HEK293T (cell line): ENCODE measurements around the gene ISM1.

Source experiments
- CTCF ChIA-PET: fragments of 350-600 bp; formaldehyde crosslinking; extraction: SDS; loops from one replicate; lab custom pipeline; 2021; ENCODE audit warnings: antibody characterized with exemption, inconsistent platforms; lab: Yijun Ruan, JAX
- POLR2A ChIA-PET: fragments of 350-600 bp; formaldehyde crosslinking; extraction: SDS; loops from one replicate; lab custom pipeline; 2020; ENCODE audit warnings: antibody characterized with exemption, inconsistent platforms; lab: Yijun Ruan, JAX
- DNase-seq: peaks from one replicate; pipeline ENCODE4 v3.0.0; 2012; ENCODE audit warnings: mixed read lengths; ENCODE audit errors: extremely low spot score
- ARNT ChIP-seq: fragments of 450-650 bp; IDR thresholded peaks from 2 replicates; pipeline ENCODE4 v1.6.1; 2017; ENCODE audit warnings: mild to moderate bottlenecking
- BHLHE40 ChIP-seq: fragments of 450-650 bp; IDR thresholded peaks from 2 replicates; pipeline ENCODE4 v1.6.1; 2016; ENCODE audit warnings: mild to moderate bottlenecking, moderate library complexity, borderline replicate concordance
- CTBP1 ChIP-seq: fragments of 450-650 bp; IDR thresholded peaks from 2 replicates; pipeline ENCODE4 v1.6.1; 2016; ENCODE audit warnings: borderline replicate concordance
- ELF4 ChIP-seq: fragments of 450-650 bp; IDR thresholded peaks from 2 replicates; pipeline ENCODE4 v1.6.1; 2017; ENCODE audit warnings: antibody characterized with exemption
- FOXA1 ChIP-seq: fragments of 450-650 bp; IDR thresholded peaks from 2 replicates; pipeline ENCODE4 v1.6.1; 2016; ENCODE audit warnings: mild to moderate bottlenecking
- FOXK2 ChIP-seq: fragments of 450-650 bp; IDR thresholded peaks from 2 replicates; pipeline ENCODE4 v1.6.1; 2016; ENCODE audit warnings: mild to moderate bottlenecking
- FOXM1 ChIP-seq: fragments of 450-650 bp; IDR thresholded peaks from 2 replicates; pipeline ENCODE4 v1.6.1; 2017; ENCODE audit warnings: mild to moderate bottlenecking, borderline replicate concordance
- HDGF ChIP-seq: fragments of 450-650 bp; IDR thresholded peaks from 2 replicates; pipeline ENCODE4 v1.6.1; 2017; ENCODE audit warnings: antibody characterized with exemption, borderline replicate concordance
- L3MBTL2 ChIP-seq: fragments of 450-650 bp; conservative IDR thresholded peaks from 2 replicates; pipeline ENCODE4 v1.6.1; 2016; ENCODE audit warnings: mild to moderate bottlenecking
- LEF1 ChIP-seq: fragments of 450-650 bp; IDR thresholded peaks from 2 replicates; pipeline ENCODE4 v1.6.1; 2017; ENCODE audit warnings: mild to moderate bottlenecking, borderline replicate concordance
- NFRKB ChIP-seq: fragments of 450-650 bp; IDR thresholded peaks from 2 replicates; pipeline ENCODE4 v1.6.1; 2016; ENCODE audit warnings: mild to moderate bottlenecking, moderate library complexity
- SP1 ChIP-seq: fragments of 450-650 bp; IDR thresholded peaks from 2 replicates; pipeline ENCODE4 v1.6.1; 2017
- SUZ12 ChIP-seq: fragments of 450-650 bp; IDR thresholded peaks from 2 replicates; pipeline ENCODE4 v1.6.1; 2016; ENCODE audit warnings: mild to moderate bottlenecking
- TARDBP ChIP-seq: fragments of 450-650 bp; IDR thresholded peaks from 2 replicates; pipeline ENCODE4 v1.6.1; 2016
- ZNF384 ChIP-seq: fragments of 450-650 bp; IDR thresholded peaks from 2 replicates; pipeline ENCODE4 v1.6.1; 2016
- TF ChIP-seq, protein P1 (sequence below): fragments of 450-650 bp; IDR thresholded peaks from 2 replicates; pipeline ENCODE4 v1.6.1; 2016

The ISM1 gene

DNA sequence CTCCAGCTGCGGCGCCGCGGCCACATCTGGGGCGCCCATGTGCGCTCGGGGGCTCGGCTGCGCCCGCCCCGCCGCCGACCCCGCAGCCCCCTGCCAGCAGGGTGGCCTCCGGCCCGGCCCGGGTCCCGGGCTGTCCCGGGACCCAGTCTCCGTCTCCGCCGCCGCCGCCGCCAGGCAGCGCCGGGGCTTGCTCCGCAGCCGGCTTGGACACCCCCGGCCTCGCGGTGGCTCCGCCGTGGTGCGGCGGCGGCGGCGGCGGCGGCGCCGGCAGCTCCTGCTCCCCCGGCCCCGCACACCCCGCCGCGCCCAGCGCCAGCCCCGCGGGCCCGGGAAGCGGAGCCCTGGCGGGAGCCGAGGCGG lies 219 bp downstream of the ISM1 start:
- CTCF ChIA-PET = no interaction called here
- no peak for DNase-seq
- POLR2A ChIA-PET = no interaction called here
- TF ChIP-seq BHLHE40 = no peak
- TF ChIP-seq FOXM1 = no peak

DNA sequence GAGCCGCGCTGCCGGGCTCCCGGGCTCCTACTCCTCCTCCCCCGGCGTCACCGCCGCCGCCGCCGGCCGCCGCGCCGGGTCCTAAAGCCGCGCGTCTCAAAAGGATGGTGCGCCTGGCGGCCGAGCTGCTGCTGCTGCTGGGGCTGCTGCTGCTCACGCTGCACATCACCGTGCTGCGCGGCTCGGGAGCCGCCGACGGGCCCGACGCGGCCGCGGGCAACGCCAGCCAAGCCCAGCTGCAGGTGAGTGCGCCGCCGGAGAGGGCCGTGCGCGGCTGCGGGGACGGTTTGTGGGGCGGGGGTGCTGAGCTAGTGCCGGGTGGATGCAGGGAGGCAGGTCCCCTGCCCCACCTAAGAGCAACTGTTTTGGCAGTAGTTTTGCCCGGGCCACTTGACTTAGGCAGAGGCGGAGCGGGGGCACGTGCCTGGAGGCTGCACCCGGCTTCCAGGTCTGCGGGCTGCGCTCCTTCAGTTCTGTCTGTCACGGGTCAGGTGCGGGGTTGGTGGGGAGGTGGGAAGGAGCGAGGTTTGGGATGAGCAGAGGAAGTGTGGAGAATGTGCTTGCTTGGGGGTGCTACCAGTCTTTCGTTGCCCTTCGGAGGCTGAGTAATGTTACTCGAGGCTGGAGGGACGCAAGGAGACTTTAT lies 722 bp downstream of the ISM1 start:
- TF ChIP-seq BHLHE40 = no peak
- TF ChIP-seq L3MBTL2 = 0 out of 2 replicates have a peak, but pooled peaks have one; percentile 27
- TF ChIP-seq, protein P1, sequence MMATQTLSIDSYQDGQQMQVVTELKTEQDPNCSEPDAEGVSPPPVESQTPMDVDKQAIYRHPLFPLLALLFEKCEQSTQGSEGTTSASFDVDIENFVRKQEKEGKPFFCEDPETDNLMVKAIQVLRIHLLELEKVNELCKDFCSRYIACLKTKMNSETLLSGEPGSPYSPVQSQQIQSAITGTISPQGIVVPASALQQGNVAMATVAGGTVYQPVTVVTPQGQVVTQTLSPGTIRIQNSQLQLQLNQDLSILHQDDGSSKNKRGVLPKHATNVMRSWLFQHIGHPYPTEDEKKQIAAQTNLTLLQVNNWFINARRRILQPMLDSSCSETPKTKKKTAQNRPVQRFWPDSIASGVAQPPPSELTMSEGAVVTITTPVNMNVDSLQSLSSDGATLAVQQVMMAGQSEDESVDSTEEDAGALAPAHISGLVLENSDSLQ = no peak
- TF ChIP-seq FOXK2 = no peak
- no peak for TF ChIP-seq FOXM1
- TF ChIP-seq SP1 = no peak
- TF ChIP-seq CTBP1 = no peak
- POLR2A ChIA-PET = no interaction called here
- peak; percentile 70 for DNase-seq
- CTCF ChIA-PET = no interaction called here

DNA sequence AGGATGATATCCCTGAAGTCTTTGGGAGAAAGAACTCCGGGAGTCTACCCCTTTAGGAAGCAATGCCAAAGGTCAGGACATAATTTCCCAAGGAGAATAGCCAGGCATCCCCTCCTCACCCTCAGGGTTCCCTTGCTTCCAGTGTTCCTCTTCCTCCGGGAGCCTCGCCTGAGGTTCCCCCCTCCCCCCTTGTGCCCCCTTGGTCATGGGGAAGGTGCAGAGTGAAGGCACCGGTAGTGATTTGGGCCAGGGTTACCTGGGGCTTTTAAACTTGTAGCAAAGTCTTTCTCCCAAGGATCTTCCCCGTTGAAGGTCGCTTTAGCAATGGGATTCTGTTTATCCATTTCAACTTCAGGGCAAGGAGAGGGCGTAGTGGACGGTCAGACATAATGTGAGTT lies 1.2 kb downstream of the ISM1 start:
- TF ChIP-seq L3MBTL2 = 0 out of 2 replicates have a peak, but pooled peaks have one; percentile 3
- TF ChIP-seq, protein P1 = no peak
- CTCF ChIA-PET = no interaction called here
- POLR2A ChIA-PET = no interaction called here
- DNase-seq = no peak

DNA sequence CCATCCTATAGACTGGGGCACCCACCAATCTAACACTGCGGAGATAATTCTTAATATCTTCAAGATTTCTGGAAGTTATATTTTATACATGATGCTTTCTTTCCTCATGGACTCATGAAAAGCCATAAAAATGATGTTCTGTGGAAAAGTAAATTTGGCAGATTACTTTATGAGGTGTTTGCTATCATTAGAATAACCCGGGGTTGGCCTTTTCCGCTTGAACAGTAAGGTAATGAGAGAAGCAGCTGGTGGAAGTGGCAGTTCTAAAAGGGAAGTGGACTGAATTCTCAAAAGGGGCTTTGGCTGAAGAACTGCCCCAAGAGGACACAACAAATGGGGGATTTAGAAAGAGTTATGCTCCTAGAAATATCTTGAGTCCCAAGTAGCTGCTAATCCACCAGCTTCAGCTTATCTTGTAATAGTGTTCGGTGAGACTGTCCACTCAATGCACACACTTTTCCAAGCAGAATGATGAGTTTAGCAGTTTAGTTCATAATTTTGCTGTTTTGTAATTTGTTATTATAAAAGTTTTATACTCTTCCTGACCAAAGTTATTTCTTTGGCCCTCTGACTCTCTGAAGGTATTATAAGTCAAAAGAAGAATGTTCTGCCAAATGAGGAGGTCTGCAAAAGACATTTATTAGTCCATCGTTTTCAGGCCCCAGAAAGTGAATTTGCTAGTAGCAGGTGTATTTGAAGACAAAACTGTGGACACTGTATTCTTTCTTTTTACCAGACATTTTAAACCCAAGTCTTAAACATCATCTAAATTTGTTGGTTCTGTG lies 2.9 kb downstream of the ISM1 start:
- no peak for DNase-seq
- no peak for TF ChIP-seq SUZ12
- TF ChIP-seq FOXM1 = no peak
- TF ChIP-seq, protein P1 = no peak
- TF ChIP-seq NFRKB = no peak
- TF ChIP-seq ZNF384 = no peak
- no peak for TF ChIP-seq LEF1
- TF ChIP-seq TARDBP = no peak
- no peak for TF ChIP-seq SP1
- TF ChIP-seq HDGF = no peak
- no peak for TF ChIP-seq BHLHE40
- no peak for TF ChIP-seq ELF4
- TF ChIP-seq FOXA1 = no peak
- TF ChIP-seq FOXK2 = no peak
- no peak for TF ChIP-seq ARNT
- TF ChIP-seq L3MBTL2 = no peak
- CTCF ChIA-PET = no interaction called here
- POLR2A ChIA-PET = no interaction called here

DNA sequence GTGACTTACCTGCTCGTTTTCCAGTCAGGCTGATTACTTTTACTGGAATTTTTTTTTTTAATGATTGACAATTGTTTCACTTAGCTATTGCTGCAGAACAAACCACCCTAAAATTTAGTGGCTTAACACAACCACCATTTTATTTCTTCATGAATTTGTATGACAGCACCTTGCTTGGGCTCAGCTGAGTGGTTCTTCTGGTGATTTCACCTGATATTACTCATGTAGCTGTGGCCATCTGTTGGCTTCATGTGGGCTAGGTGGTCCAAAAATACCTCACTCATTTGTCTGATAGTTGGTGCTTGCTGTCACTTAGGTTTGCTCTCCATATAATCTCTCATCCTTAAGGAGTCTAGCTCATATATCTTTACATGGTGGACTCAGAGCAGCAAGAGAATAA lies 5.3 kb downstream of the ISM1 start:
- ChIA-PET CTCF (no interaction called here), POLR2A (no interaction called here)
- DNase-seq = no peak
- TF ChIP-seq FOXM1 (no peak), TARDBP (no peak), ARNT (no peak), FOXA1 (no peak), FOXK2 (no peak), CTBP1 (no peak), ZNF384 (no peak), NFRKB (no peak), BHLHE40 (no peak), LEF1 (no peak), SP1 (no peak), SUZ12 (no peak), HDGF (no peak), L3MBTL2 (no peak)
- TF ChIP-seq, protein P1 = no peak

DNA sequence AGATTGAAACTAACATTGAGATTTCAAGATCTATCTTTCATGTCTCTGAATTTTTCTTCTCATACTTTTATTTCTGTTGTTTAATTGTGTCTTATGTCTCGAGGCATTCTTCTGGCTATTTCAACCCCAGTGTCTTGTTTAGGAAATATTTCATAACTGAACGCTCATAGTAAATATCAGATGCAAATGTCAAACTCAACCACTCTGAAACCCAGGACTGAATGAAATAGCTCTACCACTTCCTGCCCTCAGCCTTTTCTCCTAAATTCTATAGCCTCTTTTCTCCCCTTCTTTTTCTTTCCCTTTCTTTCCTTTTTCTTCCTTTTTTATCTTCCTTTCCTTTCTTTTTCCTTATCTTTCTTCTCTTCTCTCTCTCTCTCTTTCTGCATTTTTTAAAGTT lies 7.7 kb downstream of the ISM1 start:
- TF ChIP-seq NFRKB = no peak
- TF ChIP-seq SP1 = no peak
- no peak for TF ChIP-seq ELF4
- TF ChIP-seq, protein P1 = no peak
- TF ChIP-seq ZNF384 = no peak
- no peak for TF ChIP-seq FOXM1
- no peak for TF ChIP-seq TARDBP
- no peak for TF ChIP-seq FOXA1
- no peak for TF ChIP-seq FOXK2
- TF ChIP-seq HDGF = no peak
- no peak for TF ChIP-seq SUZ12
- no peak for TF ChIP-seq CTBP1
- no peak for TF ChIP-seq L3MBTL2
- no peak for TF ChIP-seq LEF1
- TF ChIP-seq BHLHE40 = no peak
- TF ChIP-seq ARNT = no peak
- POLR2A ChIA-PET = no interaction called here
- DNase-seq = no peak
- CTCF ChIA-PET = no interaction called here
